GM12892 (cell line): Measurements from ENCODE around the gene HIP1.
"Not testable (repeated sequence)": the region's sequence is repeated elsewhere in the genome, so short reads cannot be mapped to it uniquely, and the experiment has no call there.

Experiments
- DNase-seq: peaks from one replicate; pipeline ENCODE4 v3.0.0; 2011; ENCODE audit not compliant: insufficient read length
- FAIRE-seq: peaks from 2 replicates; lab custom pipeline; 2011; peaks lifted over from hg19 to GRCh38; lab: Jason Lieb, UNC
- POLR2A ChIP-seq: IDR thresholded peaks from 2 replicates; pipeline ENCODE4 v1.6.1; 2011; ENCODE audit warnings: low read depth, low read length, control low read depth
- POLR2AphosphoS5 ChIP-seq: IDR thresholded peaks from 2 replicates; pipeline ENCODE4 v1.6.1; 2011; ENCODE audit warnings: low read depth, low read length, control low read depth
- TAF1 ChIP-seq: IDR thresholded peaks from 2 replicates; pipeline ENCODE4 v1.6.1; 2011; ENCODE audit warnings: low read depth, mild to moderate bottlenecking, control low read depth, low read length, borderline replicate concordance

The HIP1 gene

GRCh38 chr7:75719626-75720025, 19.1 kb downstream of the HIP1 start:
- FAIRE-seq (no peak), DNase-seq (no peak)
- TF ChIP-seq POLR2A (no peak), POLR2AphosphoS5 (no peak), TAF1 (no peak)

- DNase-seq (no peak), FAIRE-seq (no peak)
- TF ChIP-seq TAF1 (no peak), POLR2AphosphoS5 (no peak), POLR2A (no peak)
These were observed 20.2 kb downstream of the HIP1 start for GRCh38 chr7:75718390-75719031.

- not testable (repeated sequence) for DNase-seq, FAIRE-seq
These were observed 21.0 kb downstream of the HIP1 start for GRCh38 chr7:75717746-75718145.

GRCh38 chr7:75716992-75717626, 21.6 kb downstream of the HIP1 start:
- TF ChIP-seq POLR2A (no peak), POLR2AphosphoS5 (no peak), TAF1 (no peak)
- no peak for DNase-seq
- FAIRE-seq: no peak

GRCh38 chr7:75715864-75716263, 22.9 kb downstream of the HIP1 start:
- DNase-seq (no peak), FAIRE-seq (no peak)
- no peak for TF ChIP-seq POLR2AphosphoS5
- TF ChIP-seq POLR2A: no peak
- no peak for TF ChIP-seq TAF1

GRCh38 chr7:75712517-75713361, 26.0 kb downstream of the HIP1 start:
- DNase-seq (no peak), FAIRE-seq (peak; percentile 9)
- TF ChIP-seq POLR2A (no peak), TAF1 (no peak), POLR2AphosphoS5 (no peak)

GRCh38 chr7:75711656-75712514, 26.9 kb downstream of the HIP1 start:
- no peak for FAIRE-seq
- DNase-seq: no peak
- no peak for TF ChIP-seq POLR2AphosphoS5
- no peak for TF ChIP-seq TAF1
- no peak for TF ChIP-seq POLR2A

- FAIRE-seq: no peak
- no peak for TF ChIP-seq POLR2A
- TF ChIP-seq TAF1: no peak
- TF ChIP-seq POLR2AphosphoS5: no peak
These were observed 27.7 kb downstream of the HIP1 start for GRCh38 chr7:75711076-75711475.

GRCh38 chr7:75704928-75705327, 33.8 kb downstream of the HIP1 start:
- no peak for DNase-seq
- TF ChIP-seq POLR2A: no peak
- TF ChIP-seq POLR2AphosphoS5: no peak
- no peak for TF ChIP-seq TAF1

More at GRCh38 chr7:75711076-75711475, 27.7 kb downstream of the HIP1 start:
- DNase-seq: no peak

GRCh38 chr7:75702515-75702914, 36.2 kb downstream of the HIP1 start:
- DNase-seq: no peak
- no peak for FAIRE-seq

More at GRCh38 chr7:75704928-75705327, 33.8 kb downstream of the HIP1 start:
- FAIRE-seq: no peak

GRCh38 chr7:75699993-75700392, 38.7 kb downstream of the HIP1 start:
- no peak for FAIRE-seq
- no peak for DNase-seq
- no peak for TF ChIP-seq TAF1
- no peak for TF ChIP-seq POLR2AphosphoS5
- TF ChIP-seq POLR2A: no peak

More at GRCh38 chr7:75702515-75702914, 36.2 kb downstream of the HIP1 start:
- TF ChIP-seq POLR2AphosphoS5 (no peak), TAF1 (no peak), POLR2A (no peak)

- TF ChIP-seq TAF1: no peak
- TF ChIP-seq POLR2AphosphoS5: no peak
- TF ChIP-seq POLR2A: no peak
- DNase-seq (no peak), FAIRE-seq (no peak)
These were observed 40.4 kb downstream of the HIP1 start for GRCh38 chr7:75698358-75698757.
